HEK293 (cell line): ENCODE measurements around the gene CTSZ.

Experiments
- CTCF ChIA-PET: fragments of 350-600 bp; formaldehyde crosslinking; extraction: SDS; loops from one replicate; lab custom pipeline; 2021; ENCODE audit warnings: antibody characterized with exemption; lab: Yijun Ruan, JAX
- POLR2A ChIA-PET: fragments of 300-600 bp; formaldehyde crosslinking; extraction: SDS; loops from one replicate; lab custom pipeline; 2020; ENCODE audit warnings: antibody characterized with exemption, inconsistent platforms; lab: Yijun Ruan, JAX
- H3K27ac ChIP-seq: fragments of 200-500 bp; sonication (Bioruptor generic); 2 replicates; pipeline ENCODE4 v1.5.1; 2014; ENCODE audit warnings: low read depth, low read length, control low read depth, inconsistent platforms; ENCODE audit errors: extremely low read depth
- H3K36me3 ChIP-seq, 2 experiments: fragments of 200-500 bp in 1 of 2; sonication (Bioruptor generic) in 1 of 2; 1 replicate in 1 of 2; 2 replicates in 1 of 2; pipeline ENCODE4 v1.5.1; 2014 to 2017; ENCODE audit warnings: inconsistent platforms in 2 of 2, low read length in 2 of 2; ENCODE audit not compliant: control insufficient read depth in 2 of 2, insufficient read depth in 1 of 2
- H3K4me1 ChIP-seq: fragments of 200-500 bp; sonication (Bioruptor generic); 2 replicates; pipeline ENCODE4 v1.5.1; 2014; ENCODE audit warnings: mild to moderate bottlenecking, low read length, inconsistent platforms; ENCODE audit not compliant: control insufficient read depth, insufficient read depth
- H3K4me3 ChIP-seq: 2 replicates; pipeline ENCODE4 v1.5.1; 2011; ENCODE audit warnings: low read depth, mild to moderate bottlenecking, control low read depth, low read length, moderate library complexity
- H3K9me3 ChIP-seq: fragments of 200-500 bp; sonication (Bioruptor generic); 2 replicates; pipeline ENCODE4 v1.5.1; 2014; ENCODE audit warnings: low read depth, low read length, inconsistent platforms; ENCODE audit not compliant: control insufficient read depth, insufficient read depth
- GFI1B ChIP-seq: fragments of 450-650 bp; formaldehyde crosslinking; IDR thresholded peaks from 2 replicates; pipeline ENCODE4 v1.5.1; 2016; ENCODE audit warnings: missing biosample characterization, missing genetic modification characterization
- KLF10 ChIP-seq: fragments of 450-650 bp; IDR thresholded peaks from 2 replicates; pipeline ENCODE4 v1.5.1; 2018; ENCODE audit warnings: missing biosample characterization, mild to moderate bottlenecking, missing genetic modification characterization
- KLF8 ChIP-seq: fragments of 450-650 bp; formaldehyde crosslinking; IDR thresholded peaks from 2 replicates; pipeline ENCODE4 v1.5.1; 2016; ENCODE audit warnings: missing biosample characterization, missing genetic modification characterization
- MZF1 ChIP-seq: fragments of 450-650 bp; formaldehyde crosslinking; IDR thresholded peaks from 2 replicates; pipeline ENCODE4 v1.5.1; 2017; ENCODE audit warnings: missing biosample characterization, missing genetic modification characterization, borderline replicate concordance
- ZBTB11 ChIP-seq: fragments of 450-650 bp; formaldehyde crosslinking; conservative IDR thresholded peaks from 2 replicates; pipeline ENCODE4 v1.5.1; 2016; ENCODE audit warnings: low read depth, missing biosample characterization, missing genetic modification characterization
- ZNF114 ChIP-seq: fragments of 450-650 bp; formaldehyde crosslinking; IDR thresholded peaks from 2 replicates; pipeline ENCODE4 v1.5.0; 2017; ENCODE audit warnings: missing biosample characterization, missing genetic modification characterization
- ZNF155 ChIP-seq: fragments of 450-650 bp; formaldehyde crosslinking; IDR thresholded peaks from 2 replicates; pipeline ENCODE4 v1.5.1; 2016; ENCODE audit warnings: missing biosample characterization, missing genetic modification characterization
- ZNF169 ChIP-seq: fragments of 450-650 bp; formaldehyde crosslinking; IDR thresholded peaks from 2 replicates; pipeline ENCODE4 v1.5.1; 2016; ENCODE audit warnings: missing biosample characterization, missing genetic modification characterization
- ZNF391 ChIP-seq: fragments of 450-650 bp; formaldehyde crosslinking; IDR thresholded peaks from 2 replicates; pipeline ENCODE4 v1.5.1; 2016; ENCODE audit warnings: low read depth, missing biosample characterization, missing genetic modification characterization, borderline replicate concordance
- ZNF433 ChIP-seq: fragments of 450-650 bp; formaldehyde crosslinking; IDR thresholded peaks from 2 replicates; pipeline ENCODE4 v1.5.1; 2016; ENCODE audit warnings: missing biosample characterization, missing genetic modification characterization, low read depth
- ZNF521 ChIP-seq: fragments of 450-650 bp; formaldehyde crosslinking; IDR thresholded peaks from 2 replicates; pipeline ENCODE4 v1.5.1; 2017; ENCODE audit warnings: missing biosample characterization, mild to moderate bottlenecking, missing genetic modification characterization
- ZNF585B ChIP-seq: fragments of 450-650 bp; formaldehyde crosslinking; IDR thresholded peaks from 2 replicates; pipeline ENCODE4 v1.5.1; 2016; ENCODE audit warnings: missing biosample characterization, missing genetic modification characterization
- ZNF600 ChIP-seq: fragments of 450-650 bp; formaldehyde crosslinking; IDR thresholded peaks from 2 replicates; pipeline ENCODE4 v1.5.1; 2016; ENCODE audit warnings: missing biosample characterization, missing genetic modification characterization
- ZNF707 ChIP-seq: fragments of 450-650 bp; formaldehyde crosslinking; IDR thresholded peaks from 2 replicates; pipeline ENCODE4 v1.5.1; 2016; ENCODE audit warnings: missing biosample characterization, missing genetic modification characterization
- TF ChIP-seq, protein P1 (sequence below): fragments of 450-650 bp; formaldehyde crosslinking; IDR thresholded peaks from 2 replicates; pipeline ENCODE4 v1.5.1; 2016; ENCODE audit warnings: missing biosample characterization, missing genetic modification characterization
- TF ChIP-seq, protein P2 (sequence below): fragments of 450-650 bp; formaldehyde crosslinking; optimal IDR thresholded peaks from 2 replicates; pipeline ENCODE3; 2016; ENCODE audit warnings: missing biosample characterization, mild to moderate bottlenecking, missing genetic modification characterization
- TF ChIP-seq, protein P3 (sequence below): fragments of 450-650 bp; formaldehyde crosslinking; IDR thresholded peaks from 2 replicates; pipeline ENCODE4 v1.5.1; 2016; ENCODE audit warnings: missing biosample characterization, missing genetic modification characterization
- TF ChIP-seq, protein P4 (sequence below): fragments of 450-650 bp; formaldehyde crosslinking; IDR thresholded peaks from 2 replicates; pipeline ENCODE4 v1.5.1; 2016; ENCODE audit warnings: missing biosample characterization, missing genetic modification characterization

Gene CTSZ

GRCh38 chr20:59019217-59019616 lies 12.2 kb upstream of the CTSZ start, which contains the start of gene TUBB1:
TUBB1 (plus strand) TSS chr20:59019429; CDS start chr20:59019523, 94 bp downstream.
- H3K9me3 ChIP-seq, result no peaks in the 10 kb centered on the region
- TF ChIP-seq ZBTB11 (tag by site-specific recombination) (no peak), ZNF114 (tag by site-specific recombination) (no peak), ZNF600 (tag by site-specific recombination) (no peak), KLF8 (tag by site-specific recombination) (no peak), GFI1B (tag by site-specific recombination) (no peak), ZNF521 (tag by site-specific recombination) (no peak), ZNF155 (tag by site-specific recombination) (no peak), KLF10 (no peak), ZNF707 (tag by site-specific recombination) (no peak), MZF1 (no peak)
- TF ChIP-seq, protein P1, sequence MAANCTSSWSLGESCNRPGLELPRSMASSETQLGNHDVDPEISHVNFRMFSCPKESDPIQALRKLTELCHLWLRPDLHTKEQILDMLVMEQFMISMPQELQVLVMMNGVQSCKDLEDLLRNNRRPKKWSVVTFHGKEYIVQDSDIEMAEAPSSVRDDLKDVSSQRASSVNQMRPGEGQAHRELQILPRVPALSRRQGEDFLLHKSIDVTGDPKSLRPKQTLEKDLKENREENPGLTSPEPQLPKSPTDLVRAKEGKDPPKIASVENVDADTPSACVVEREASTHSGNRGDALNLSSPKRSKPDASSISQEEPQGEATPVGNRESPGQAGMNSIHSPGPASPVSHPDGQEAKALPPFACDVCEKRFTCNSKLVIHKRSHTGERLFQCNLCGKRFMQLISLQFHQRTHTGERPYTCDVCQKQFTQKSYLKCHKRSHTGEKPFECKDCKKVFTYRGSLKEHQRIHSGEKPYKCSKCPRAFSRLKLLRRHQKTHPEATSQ (tag by site-specific recombination), result no peak
- TF ChIP-seq, protein P2, sequence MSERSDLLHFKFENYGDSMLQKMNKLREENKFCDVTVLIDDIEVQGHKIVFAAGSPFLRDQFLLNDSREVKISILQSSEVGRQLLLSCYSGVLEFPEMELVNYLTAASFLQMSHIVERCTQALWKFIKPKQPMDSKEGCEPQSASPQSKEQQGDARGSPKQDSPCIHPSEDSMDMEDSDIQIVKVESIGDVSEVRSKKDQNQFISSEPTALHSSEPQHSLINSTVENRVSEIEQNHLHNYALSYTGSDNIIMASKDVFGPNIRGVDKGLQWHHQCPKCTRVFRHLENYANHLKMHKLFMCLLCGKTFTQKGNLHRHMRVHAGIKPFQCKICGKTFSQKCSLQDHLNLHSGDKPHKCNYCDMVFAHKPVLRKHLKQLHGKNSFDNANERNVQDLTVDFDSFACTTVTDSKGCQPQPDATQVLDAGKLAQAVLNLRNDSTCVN, result no peak
- TF ChIP-seq, protein P3, sequence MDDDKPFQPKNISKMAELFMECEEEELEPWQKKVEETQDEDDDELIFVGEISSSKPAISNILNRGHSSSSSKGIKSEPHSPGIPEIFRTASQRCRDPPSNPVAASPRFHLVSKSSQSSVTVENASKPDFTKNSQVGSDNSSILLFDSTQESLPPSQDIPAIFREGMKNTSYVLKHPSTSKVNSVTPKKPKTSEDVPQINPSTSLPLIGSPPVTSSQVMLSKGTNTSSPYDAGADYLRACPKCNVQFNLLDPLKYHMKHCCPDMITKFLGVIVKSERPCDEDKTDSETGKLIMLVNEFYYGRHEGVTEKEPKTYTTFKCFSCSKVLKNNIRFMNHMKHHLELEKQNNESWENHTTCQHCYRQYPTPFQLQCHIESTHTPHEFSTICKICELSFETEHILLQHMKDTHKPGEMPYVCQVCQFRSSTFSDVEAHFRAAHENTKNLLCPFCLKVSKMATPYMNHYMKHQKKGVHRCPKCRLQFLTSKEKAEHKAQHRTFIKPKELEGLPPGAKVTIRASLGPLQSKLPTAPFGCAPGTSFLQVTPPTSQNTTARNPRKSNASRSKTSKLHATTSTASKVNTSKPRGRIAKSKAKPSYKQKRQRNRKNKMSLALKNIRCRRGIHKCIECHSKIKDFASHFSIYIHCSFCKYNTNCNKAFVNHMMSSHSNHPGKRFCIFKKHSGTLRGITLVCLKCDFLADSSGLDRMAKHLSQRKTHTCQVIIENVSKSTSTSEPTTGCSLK (tag by site-specific recombination), result no peak
- H3K27ac ChIP-seq, result no peak within 1 kb of the TSS
- no peaks in the 10 kb centered on the region for H3K4me1 ChIP-seq
- ChIA-PET CTCF (interaction anchor here (1.0 kb wide), 1 partner anchor 203 kb away, joined by 3 read pairs; no protein-coding TSS in a partner anchor), POLR2A (interaction anchor here (5.1 kb wide), 1 partner anchor 13 kb away, joined by 19 read pairs; the partner anchor contains the start of gene ATP5F1E)
- no peak within 1 kb of the TSS for H3K4me3 ChIP-seq
- peaks cover 3 to 17% of the 10 kb centered on the region in 2 experiments; a peak in 2 of 3 replicates for H3K36me3 ChIP-seq

- POLR2A ChIA-PET, result interaction anchor here (5.1 kb wide), 1 partner anchor 13 kb away, joined by 19 read pairs; the partner anchor contains the start of gene ATP5F1E
- Histone ChIP-seq H3K27ac (no peak overlapping the region), H3K9me3 (no peaks in the 10 kb centered on the region), H3K4me1 (no peaks in the 10 kb centered on the region), H3K4me3 (no peak overlapping the region), H3K36me3 (peaks cover 3 to 13% of the 10 kb centered on the region in 2 experiments; a peak in 2 of 3 replicates)
- CTCF ChIA-PET, result interaction anchor here (1.0 kb wide), 1 partner anchor 203 kb away, joined by 3 read pairs; no protein-coding TSS in a partner anchor
- TF ChIP-seq ZNF585B (no peak), ZNF169 (no peak), ZNF391 (tag by site-specific recombination) (no peak), ZNF433 (tag by site-specific recombination) (no peak)
- TF ChIP-seq, protein P4, sequence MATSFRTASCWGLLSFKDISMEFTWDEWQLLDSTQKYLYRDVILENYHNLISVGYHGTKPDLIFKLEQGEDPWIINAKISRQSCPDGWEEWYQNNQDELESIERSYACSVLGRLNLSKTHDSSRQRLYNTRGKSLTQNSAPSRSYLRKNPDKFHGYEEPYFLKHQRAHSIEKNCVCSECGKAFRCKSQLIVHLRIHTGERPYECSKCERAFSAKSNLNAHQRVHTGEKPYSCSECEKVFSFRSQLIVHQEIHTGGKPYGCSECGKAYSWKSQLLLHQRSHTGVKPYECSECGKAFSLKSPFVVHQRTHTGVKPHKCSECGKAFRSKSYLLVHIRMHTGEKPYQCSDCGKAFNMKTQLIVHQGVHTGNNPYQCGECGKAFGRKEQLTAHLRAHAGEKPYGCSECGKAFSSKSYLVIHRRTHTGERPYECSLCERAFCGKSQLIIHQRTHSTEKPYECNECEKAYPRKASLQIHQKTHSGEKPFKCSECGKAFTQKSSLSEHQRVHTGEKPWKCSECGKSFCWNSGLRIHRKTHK, result no peak
Measured at GRCh38 chr20:59018817-59019216, 11.8 kb upstream of the CTSZ start.
